ENCODE results near the gene RTL1.

Gene RTL1

GRCh38 chr14:100873096-100873482 lies 30.4 kb downstream of the RTL1 start:
- no peaks in the 10 kb centered on the region for H3K27me3 ChIP-seq
- H3K36me3 ChIP-seq: peaks cover 66% of the 10 kb centered on the region
- no peak overlapping the region for H3K4me3 ChIP-seq (ENCODE audit: low read depth, low read length)
- TF ChIP-seq, protein P1, sequence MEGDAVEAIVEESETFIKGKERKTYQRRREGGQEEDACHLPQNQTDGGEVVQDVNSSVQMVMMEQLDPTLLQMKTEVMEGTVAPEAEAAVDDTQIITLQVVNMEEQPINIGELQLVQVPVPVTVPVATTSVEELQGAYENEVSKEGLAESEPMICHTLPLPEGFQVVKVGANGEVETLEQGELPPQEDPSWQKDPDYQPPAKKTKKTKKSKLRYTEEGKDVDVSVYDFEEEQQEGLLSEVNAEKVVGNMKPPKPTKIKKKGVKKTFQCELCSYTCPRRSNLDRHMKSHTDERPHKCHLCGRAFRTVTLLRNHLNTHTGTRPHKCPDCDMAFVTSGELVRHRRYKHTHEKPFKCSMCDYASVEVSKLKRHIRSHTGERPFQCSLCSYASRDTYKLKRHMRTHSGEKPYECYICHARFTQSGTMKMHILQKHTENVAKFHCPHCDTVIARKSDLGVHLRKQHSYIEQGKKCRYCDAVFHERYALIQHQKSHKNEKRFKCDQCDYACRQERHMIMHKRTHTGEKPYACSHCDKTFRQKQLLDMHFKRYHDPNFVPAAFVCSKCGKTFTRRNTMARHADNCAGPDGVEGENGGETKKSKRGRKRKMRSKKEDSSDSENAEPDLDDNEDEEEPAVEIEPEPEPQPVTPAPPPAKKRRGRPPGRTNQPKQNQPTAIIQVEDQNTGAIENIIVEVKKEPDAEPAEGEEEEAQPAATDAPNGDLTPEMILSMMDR (IDR thresholded peaks at IDR 0.05; ENCODE audit: low read depth, low read length): no peak
- H3K9me3 ChIP-seq: no peaks in the 10 kb centered on the region
- no peaks in the 10 kb centered on the region; the same call in 1 of the 2 replicates for H3K4me1 ChIP-seq
- DNase-seq: peak; percentile 8

DNA sequence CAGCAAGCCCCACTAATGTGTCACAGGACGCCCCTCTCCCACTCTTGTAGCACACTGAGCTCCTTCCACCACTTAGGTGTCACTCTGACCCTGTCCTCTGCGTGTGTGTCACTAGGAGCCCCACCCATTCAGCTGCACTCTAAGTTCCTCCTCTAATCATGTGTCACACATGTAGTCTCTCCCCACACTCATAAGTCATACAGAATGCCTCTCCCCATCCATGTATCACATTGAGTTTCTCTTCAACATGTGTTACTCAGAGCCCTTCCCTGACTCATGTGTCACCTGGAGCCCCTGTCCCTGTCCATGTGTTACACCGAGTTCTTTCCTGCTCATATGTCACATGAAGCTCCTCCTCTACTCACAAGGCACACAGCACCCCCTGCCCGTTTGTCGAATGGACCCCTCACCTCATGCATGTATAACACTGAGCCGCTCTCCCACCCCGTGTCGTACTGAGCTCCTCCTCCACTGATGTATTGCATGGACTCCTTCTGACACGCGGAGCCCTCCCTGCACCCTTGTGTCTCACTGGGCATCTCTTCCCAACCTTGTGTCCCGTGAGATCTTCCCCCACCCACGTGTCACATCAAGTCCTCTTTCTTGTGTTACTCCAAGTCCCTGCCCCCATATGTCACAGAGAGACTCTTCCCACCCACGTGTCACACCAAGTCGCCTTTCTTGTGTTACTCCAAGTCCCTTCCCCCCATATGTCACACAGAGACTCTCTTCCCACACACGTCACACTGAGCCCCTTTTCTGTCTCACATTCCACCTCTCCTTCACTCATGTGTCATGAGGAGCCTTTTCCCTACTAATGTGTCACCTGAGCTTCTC lies 31.0 kb downstream of the RTL1 start:
- Histone ChIP-seq H3K27me3 (no peaks in the 10 kb centered on the region), H3K4me3 (ENCODE audit: low read depth, low read length) (no peak overlapping the region), H3K36me3 (peaks cover 62% of the 10 kb centered on the region), H3K9me3 (no peaks in the 10 kb centered on the region), H3K4me1 (no peaks in the 10 kb centered on the region; the same call in 1 of the 2 replicates)
- DNase-seq: peak; percentile 15
- TF ChIP-seq, protein P1 (IDR thresholded peaks at IDR 0.05; ENCODE audit: low read depth, low read length): no peak

DNA sequence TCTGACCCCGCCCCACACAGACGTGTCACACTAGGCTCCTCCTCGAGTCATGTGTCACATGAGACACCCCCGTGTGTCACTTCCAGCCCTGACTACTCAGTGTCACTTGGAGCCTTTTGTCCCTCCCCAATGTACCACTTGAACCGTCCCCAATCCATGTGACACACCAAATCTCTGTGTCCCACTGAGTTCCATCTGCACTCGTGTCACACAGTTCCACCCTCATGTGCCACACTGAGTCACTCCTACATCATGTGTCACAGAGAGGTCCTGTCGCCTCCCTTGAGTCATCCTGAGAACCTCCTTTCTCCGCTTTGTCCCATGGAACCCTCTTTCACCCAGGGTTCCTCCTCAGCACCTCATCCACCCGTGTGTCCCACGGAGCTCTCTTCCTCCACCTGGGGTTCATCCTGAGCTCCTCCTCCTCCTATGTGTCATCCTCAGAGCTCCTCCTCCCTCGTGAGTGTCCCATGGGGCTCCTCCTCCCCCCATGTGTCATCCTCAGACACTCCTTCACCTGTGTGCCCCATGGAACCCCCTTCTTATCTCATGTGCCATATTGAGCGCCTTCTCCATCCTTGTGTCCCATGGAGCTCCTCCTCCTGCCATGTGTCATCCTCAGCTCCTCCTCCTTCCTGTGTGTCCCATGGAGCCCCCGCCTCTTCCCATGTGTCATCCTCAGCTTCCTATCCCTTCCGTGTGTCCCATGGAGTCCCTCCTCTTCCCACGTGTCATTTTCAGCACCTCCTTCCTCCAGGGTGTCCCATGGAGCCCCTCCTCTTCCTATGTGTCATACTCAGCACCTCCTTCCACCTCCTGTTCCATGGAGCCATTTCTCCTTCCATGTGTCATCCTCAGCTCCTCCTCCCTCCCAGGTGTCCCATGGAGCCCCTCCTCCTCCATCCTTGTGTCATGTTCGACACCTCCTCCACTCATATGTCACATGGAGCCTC lies 32.0 kb downstream of the RTL1 start:
- Histone ChIP-seq H3K36me3 (peaks cover 58% of the 10 kb centered on the region), H3K4me3 (ENCODE audit: low read depth, low read length) (no peak overlapping the region), H3K4me1 (no peaks in the 10 kb centered on the region; the same call in 1 of the 2 replicates), H3K27me3 (no peaks in the 10 kb centered on the region), H3K9me3 (no peaks in the 10 kb centered on the region)
- TF ChIP-seq, protein P1 (IDR thresholded peaks at IDR 0.05; ENCODE audit: low read depth, low read length): no peak
- DNase-seq: peak; percentile 19

DNA sequence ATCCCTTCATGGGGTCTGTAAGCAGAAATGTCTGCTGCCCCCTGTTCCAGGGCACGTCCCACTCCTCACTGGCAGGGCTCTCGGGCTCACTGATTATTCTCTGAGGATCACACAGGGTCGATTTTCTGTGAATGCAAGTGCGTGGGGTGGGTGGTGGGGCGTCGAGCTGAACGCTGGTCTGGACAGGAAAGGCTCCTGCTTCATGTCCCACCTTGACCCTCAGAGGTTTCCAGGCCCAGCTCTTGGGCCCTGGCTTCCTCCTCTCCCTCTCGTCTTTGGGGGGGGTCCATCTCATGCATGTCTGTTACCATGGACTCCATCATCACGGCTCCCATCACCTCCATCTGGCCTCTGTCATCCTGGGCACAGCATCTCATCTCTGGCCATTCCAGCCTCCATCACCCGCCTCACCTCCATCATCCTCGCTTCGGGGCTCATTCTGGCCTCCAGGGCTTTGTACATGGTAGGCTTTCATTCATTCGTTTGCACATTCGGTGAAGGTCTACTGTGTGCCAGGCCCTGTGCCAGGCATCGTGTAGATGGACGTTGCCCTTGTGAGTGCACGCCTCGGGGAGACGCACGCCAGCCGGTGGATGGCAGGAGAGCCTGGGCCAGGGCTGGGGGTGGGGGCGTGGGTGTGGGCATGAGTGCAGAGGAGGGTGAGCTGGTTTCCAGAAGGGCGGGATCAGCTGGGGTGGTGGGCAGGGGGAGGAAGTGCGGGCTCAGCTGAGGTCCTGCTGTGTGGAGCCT lies 34.7 kb downstream of the RTL1 start:
- no peaks in the 10 kb centered on the region; the same call in 1 of the 2 replicates for H3K4me1 ChIP-seq
- H3K36me3 ChIP-seq: peaks cover 59% of the 10 kb centered on the region
- TF ChIP-seq, protein P1 (IDR thresholded peaks at IDR 0.05; ENCODE audit: low read depth, low read length): no peak
- no peaks in the 10 kb centered on the region for H3K9me3 ChIP-seq
- DNase-seq: peak; percentile 6
- no peaks in the 10 kb centered on the region for H3K27me3 ChIP-seq
- H3K4me3 ChIP-seq (ENCODE audit: low read depth, low read length): no peak overlapping the region

DNA sequence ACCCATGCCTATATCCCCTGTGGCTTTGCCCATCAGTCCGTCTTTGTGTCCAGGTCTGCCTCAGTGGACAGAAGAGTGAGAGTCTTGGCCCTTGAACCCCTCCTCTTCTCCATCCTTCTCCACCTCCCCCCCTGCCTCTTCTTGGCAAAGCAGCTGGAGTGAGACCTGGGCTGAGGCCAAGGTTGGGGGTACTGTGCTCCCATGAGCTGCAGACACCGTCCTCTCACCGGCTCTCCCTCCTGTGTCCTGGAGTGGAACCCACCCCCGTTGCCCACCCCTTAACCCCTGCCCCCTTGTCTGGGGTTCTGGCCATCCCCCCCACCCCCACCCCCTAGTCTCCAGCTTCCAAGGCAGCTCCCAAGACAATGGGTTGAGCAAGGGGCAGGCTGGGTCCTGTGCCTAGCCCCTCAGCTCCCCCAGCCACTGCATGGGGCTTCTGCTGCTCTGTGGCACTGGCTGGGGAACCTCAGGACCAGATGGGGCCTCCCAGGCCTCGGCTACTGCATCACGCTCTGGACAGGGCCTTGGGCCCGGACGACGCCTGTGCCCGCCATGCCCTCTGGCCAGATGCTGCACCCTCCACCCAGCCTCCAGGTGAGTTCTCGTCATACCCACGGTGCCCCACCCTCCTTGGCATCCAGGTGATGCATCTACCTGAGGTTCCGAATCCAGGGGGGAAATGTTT lies 35.7 kb downstream of the RTL1 start:
- Histone ChIP-seq H3K4me1 (no peaks in the 10 kb centered on the region; the same call in 1 of the 2 replicates), H3K9me3 (no peaks in the 10 kb centered on the region), H3K27me3 (no peaks in the 10 kb centered on the region), H3K4me3 (ENCODE audit: low read depth, low read length) (no peak overlapping the region), H3K36me3 (peaks cover 62% of the 10 kb centered on the region)
- DNase-seq: peak; percentile 8
- TF ChIP-seq, protein P1 (IDR thresholded peaks at IDR 0.05; ENCODE audit: low read depth, low read length): no peak

Measured in BE2C (cell line).